Type B pancreatic cell (in vitro differentiated cells): ENCODE measurements around the gene LRP11. TPM values are rescaled to one million over a fixed set of nuclear protein-coding genes. Genes with fewer than 3 reads are reported as not detected.
"Not testable (repeated sequence)": the region's sequence is repeated elsewhere in the genome, so short reads cannot be mapped to it uniquely, and the experiment has no call there.

Source experiments
- DNase-seq: peaks from one replicate; pipeline ENCODE4 v3.0.0; 2021; ENCODE audit warnings: mixed read lengths; ENCODE audit not compliant: unreplicated experiment; ENCODE audit errors: extremely low spot score
- H3K27ac Mint-ChIP-seq: 2 replicates; pipeline ENCODE4 v1.8.0; 2021; ENCODE audit warnings: mild to moderate bottlenecking, mixed read lengths
- H3K27me3 Mint-ChIP-seq: 2 replicates; pipeline ENCODE4 v1.8.0; 2021; ENCODE audit warnings: mixed read lengths
- H3K36me3 Mint-ChIP-seq: 2 replicates; pipeline ENCODE4 v1.8.0; 2021; ENCODE audit warnings: mixed read lengths
- H3K4me1 Mint-ChIP-seq: one replicate; pipeline ENCODE4 v1.8.0; 2021; ENCODE audit warnings: mixed read lengths; ENCODE audit not compliant: unreplicated experiment
- H3K4me3 Mint-ChIP-seq: 2 replicates; pipeline ENCODE4 v1.8.0; 2021; ENCODE audit warnings: mild to moderate bottlenecking, mixed read lengths
- H3K9me3 Mint-ChIP-seq: 2 replicates; pipeline ENCODE4 v1.8.0; 2021; ENCODE audit warnings: mixed read lengths
- CTCF ChIP-seq: fragments of 200-600 bp; sonication (generic); conservative IDR thresholded peaks from 2 replicates; pipeline ENCODE4 v1.5.0; 2021; ENCODE audit warnings: antibody characterized with exemption, mild to moderate bottlenecking
- long read RNA-seq: library from polyadenylated mRNA; unstranded; transcript quantifications from one replicate; pipeline ENCODE4 v2.0.0, GENCODE V29; 2020
- total RNA-seq: library from RNA; stranded (reverse); gene quantifications from 2 replicates; pipeline ENCODE4 v1.2.1, GENCODE V29; 2021; ENCODE audit warnings: low replicate concordance

Gene LRP11
- 56.6 and 66.4 TPM in 2 replicates for total RNA-seq
- long read RNA-seq, partial matches to known transcripts: 3 of 20 reads
- long read RNA-seq, other reads (novel, unspliced or antisense): 16 of 20 reads

- Mint-ChIP-seq H3K27me3 (peaks cover 5% of the 10 kb centered on the region), H3K36me3 (peaks cover 10% of the 10 kb centered on the region), H3K4me1 (peaks cover 31% of the 10 kb centered on the region), H3K27ac (peak within 1 kb of the TSS; percentile 96), H3K9me3 (no peaks in the 10 kb centered on the region), H3K4me3 (peak within 1 kb of the TSS; percentile 94)
- TF ChIP-seq CTCF: no peak
- DNase-seq: peak; percentile 96
Measured at GRCh38 chr6:149863698-149864577, at the start of gene LRP11. Gene LRP11 (minus strand): TSS chr6:149864359. CDS start chr6:149864020, 339 bp downstream.

- H3K27ac Mint-ChIP-seq: no peak overlapping the region
Measured at GRCh38 chr6:149913540-149914240, 49.5 kb upstream of the LRP11 start.

GRCh38 chr6:149913085-149913484, 48.9 kb upstream of the LRP11 start:
- TF ChIP-seq CTCF: no peak
- no peaks in the 10 kb centered on the region for H3K4me1 Mint-ChIP-seq
- H3K36me3 Mint-ChIP-seq: no peaks in the 10 kb centered on the region
- peaks cover 46% of the 10 kb centered on the region for H3K27me3 Mint-ChIP-seq
- H3K9me3 Mint-ChIP-seq: peaks cover 2% of the 10 kb centered on the region
- H3K4me3 Mint-ChIP-seq: no peak overlapping the region
- no peak for DNase-seq
- H3K27ac Mint-ChIP-seq: no peak overlapping the region

More at GRCh38 chr6:149913540-149914240, 49.5 kb upstream of the LRP11 start:
- H3K27me3 Mint-ChIP-seq: peaks cover 52% of the 10 kb centered on the region
- no peaks in the 10 kb centered on the region for H3K4me1 Mint-ChIP-seq
- TF ChIP-seq CTCF: no peak
- DNase-seq: no peak
- H3K36me3 Mint-ChIP-seq: no peaks in the 10 kb centered on the region
- H3K9me3 Mint-ChIP-seq: no peaks in the 10 kb centered on the region
- no peak overlapping the region for H3K4me3 Mint-ChIP-seq

GRCh38 chr6:149912680-149913079, 48.5 kb upstream of the LRP11 start:
- DNase-seq, H3K4me3 Mint-ChIP-seq, H3K36me3 Mint-ChIP-seq, H3K27ac Mint-ChIP-seq, H3K4me1 Mint-ChIP-seq, H3K9me3 Mint-ChIP-seq: not testable (repeated sequence)
- H3K27me3 Mint-ChIP-seq: peaks cover 44% of the 10 kb centered on the region

GRCh38 chr6:149910721-149911151, 46.6 kb upstream of the LRP11 start:
- no peak overlapping the region for H3K27ac Mint-ChIP-seq
- peaks cover 39% of the 10 kb centered on the region for H3K27me3 Mint-ChIP-seq
- H3K36me3 Mint-ChIP-seq: no peaks in the 10 kb centered on the region
- no peak for TF ChIP-seq CTCF
- no peaks in the 10 kb centered on the region for H3K4me1 Mint-ChIP-seq
- peak; percentile 44 for DNase-seq
- no peak overlapping the region for H3K4me3 Mint-ChIP-seq
- peaks cover 5% of the 10 kb centered on the region for H3K9me3 Mint-ChIP-seq
